Activated T-helper 1 cell treated with anti-CD3 and anti-CD28 coated beads, Interleukin-2, amount 50 U/mL, for 16 hours (primary cell): ENCODE data around the gene MZT2A.
"Not testable (repeated sequence)": the region's sequence is repeated elsewhere in the genome, so short reads cannot be mapped to it uniquely, and the experiment has no call there.

Experiments used
- DNase-seq, 2 donors: peaks; one replicate each; pipeline ENCODE4 v3.0.0-alpha.2; 2020; ENCODE audit warnings: low read depth in 1 of 2, low spot score in 1 of 2

MZT2A gene

DNA sequence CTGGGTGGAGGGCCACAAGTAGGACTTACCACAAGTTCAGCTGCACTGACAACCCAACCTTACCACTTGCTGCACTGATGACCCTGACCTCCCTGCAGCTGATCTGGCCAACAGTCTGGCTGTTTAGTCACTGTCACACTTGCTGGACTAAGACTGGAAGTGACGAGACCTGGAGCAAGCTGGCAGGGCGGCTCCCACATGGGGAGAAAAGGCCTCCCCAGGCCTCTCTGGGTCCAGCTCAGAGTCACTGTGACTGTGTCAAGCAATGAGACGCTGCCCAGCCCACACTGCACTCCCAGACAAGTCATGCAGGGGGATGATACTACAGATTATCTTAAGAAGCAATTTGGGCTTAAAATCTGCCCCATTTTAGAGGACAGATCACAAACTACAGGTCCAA, 21.3 kb downstream of the MZT2A start:
- not testable (repeated sequence) for DNase-seq

DNA sequence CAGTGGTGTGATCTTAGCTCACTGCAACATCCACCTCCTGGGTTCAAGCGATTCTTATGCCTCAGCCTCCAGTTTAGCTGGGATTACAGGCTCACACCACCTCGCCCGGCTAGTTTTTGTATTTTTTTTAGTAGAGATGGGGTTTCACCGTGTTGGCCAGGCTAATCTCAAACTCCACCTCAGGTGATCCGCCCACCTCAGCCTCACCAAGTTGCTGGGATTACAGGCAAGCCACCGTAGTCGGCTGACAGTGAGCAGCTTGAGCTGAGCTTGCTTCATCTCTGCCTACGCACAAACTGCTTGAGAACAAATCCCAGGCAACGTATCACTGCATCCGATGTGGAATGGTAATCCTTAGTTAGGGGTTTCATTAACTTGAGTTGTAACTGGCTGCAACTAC, 24.5 kb downstream of the MZT2A start:
- not testable (repeated sequence) for DNase-seq

DNA sequence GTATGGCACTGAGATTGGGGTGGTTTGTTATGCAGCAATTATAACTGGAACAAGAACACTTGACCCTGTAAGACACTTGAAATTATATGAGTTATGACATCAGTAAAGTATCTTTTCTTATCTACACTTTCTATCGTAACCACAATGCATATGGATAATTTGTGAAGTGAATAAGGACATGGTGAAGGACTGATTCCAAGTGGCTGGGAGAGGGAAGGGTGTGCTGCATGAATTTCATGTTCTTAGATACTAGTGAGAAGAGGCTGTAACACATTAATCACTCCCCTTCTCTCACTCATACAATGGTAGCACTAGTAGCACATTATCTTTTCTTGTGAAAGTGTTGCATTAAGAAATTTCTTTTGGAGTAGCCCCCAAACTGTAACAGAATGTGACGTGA, 37.3 kb downstream of the MZT2A start:
- DNase-seq, result not testable (repeated sequence)

DNA sequence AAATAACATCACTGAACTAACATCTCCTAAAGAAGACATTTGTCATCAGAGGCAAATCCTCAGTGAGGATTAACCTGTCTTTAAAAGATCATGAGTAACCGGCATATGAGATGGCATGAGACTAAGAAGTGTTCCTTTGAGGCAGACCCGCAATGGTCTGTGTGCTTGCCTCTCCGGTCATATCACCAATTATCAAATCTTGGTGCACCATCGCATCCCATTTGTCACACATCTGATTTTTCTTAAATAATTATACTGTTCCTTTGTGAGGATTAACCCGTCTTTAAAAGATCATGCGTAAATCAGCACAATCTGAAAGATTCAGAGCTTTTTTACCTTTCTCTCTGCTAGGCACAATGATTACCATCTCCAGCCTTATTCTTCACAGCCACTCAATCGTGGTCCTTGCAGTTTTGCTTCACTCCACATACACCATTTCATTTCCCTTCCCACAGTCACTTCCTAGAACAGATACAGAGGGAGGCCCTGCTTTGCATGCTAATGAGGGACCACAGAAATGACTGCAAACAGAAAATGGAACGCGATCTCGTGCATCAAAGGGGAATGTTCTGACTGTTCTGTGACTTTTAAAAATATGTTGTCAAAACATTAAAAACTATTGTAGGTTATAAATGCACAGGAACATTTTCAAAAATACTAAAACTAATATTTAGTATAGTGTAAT, 40.8 kb downstream of the MZT2A start:
- DNase-seq, result not testable (repeated sequence)

DNA sequence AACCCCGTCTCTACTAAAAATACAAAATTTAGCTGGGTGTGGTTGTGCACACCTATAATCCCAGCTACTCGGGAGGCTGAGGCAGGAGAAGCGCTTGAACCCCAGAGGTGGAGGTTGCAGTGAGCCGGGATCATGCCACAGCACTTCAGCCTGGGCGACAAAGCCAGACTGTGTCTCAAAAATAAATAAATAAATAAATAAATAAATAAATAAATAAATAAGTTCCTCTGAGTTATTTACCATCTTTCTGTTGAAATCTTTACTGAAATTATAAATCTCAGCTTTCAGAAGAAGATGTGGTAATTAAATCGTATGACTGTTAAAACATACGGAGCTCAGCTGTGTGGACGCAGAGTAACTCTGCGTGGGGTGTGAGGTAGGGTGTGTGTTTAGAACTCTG, 44.2 kb downstream of the MZT2A start:
- DNase-seq, result not testable (repeated sequence)

DNA sequence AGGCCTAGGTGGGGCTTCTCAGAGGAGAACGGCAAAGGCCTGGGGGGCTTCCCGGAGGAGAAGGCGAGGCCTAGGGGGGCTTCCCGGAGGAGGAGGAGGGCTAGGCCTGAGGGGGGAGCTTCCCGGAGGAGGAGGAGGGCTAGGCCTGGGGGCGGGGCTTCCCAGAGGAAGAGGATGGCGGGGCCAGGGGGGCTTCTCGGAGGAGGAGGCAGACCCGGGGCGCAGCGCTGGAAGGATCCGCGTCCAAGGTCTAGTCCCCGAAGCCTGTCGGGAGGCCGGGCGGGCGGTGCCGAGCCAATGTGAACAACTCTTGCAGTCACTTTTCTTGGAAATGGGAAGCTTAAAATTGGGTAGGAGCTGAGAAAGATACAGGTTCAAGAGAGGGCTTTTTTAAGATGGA, 46.3 kb downstream of the MZT2A start:
- no peak for DNase-seq

DNA sequence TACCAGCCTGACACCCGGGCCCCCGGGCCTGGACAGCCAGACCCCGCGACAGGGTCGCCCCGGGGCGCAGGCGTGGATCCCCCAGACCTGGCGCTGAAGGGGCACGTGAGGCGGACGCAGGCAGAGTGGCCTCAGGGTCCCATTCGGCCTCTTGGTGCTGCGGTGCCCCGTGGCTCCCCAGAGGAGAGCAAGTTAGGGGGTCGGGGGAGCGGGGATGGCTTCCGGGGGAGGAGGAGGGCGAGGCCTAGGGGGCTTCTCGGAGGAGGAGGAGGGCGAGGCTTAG, 46.7 kb downstream of the MZT2A start:
- DNase-seq, result not testable (repeated sequence)

DNA sequence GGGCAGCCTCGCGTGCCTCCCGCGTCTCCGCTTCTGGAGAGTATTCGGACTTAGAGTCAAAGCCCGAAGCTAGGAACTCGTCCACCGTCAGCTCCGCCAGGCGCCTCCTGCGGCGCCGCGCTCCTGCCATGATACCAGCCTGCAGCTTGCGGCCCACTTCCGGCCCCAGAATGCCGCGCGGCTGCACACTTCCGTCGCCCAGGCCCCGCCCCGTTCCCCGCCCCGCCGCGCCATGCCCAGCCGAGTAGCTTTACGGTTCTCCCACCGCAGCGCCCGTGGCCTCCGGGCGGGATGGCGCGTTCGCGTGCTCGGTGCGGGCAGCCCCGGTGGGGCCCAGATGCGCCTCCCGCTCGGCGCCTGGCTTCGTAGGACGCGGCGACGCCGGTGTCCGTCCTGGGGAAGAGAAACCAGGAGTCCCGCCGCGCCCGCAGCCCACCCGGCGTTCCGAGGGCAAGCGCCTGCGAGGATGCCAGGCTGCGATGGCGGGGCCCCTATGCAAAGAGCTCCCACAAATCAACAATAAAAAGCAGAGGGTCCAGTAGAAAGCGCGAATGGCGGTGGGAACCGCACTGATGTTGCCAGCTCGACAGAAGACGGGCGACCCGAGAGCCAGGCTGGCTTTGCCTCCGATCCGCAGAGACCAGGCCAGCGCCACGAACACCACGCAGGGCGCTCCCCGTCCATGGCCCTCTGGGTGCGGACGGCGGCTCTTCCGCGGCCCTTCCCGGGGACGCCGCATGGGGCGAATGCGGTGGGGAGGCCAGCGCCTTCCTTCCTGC, 47.3 kb downstream of the MZT2A start:
- not testable (repeated sequence) for DNase-seq

DNA sequence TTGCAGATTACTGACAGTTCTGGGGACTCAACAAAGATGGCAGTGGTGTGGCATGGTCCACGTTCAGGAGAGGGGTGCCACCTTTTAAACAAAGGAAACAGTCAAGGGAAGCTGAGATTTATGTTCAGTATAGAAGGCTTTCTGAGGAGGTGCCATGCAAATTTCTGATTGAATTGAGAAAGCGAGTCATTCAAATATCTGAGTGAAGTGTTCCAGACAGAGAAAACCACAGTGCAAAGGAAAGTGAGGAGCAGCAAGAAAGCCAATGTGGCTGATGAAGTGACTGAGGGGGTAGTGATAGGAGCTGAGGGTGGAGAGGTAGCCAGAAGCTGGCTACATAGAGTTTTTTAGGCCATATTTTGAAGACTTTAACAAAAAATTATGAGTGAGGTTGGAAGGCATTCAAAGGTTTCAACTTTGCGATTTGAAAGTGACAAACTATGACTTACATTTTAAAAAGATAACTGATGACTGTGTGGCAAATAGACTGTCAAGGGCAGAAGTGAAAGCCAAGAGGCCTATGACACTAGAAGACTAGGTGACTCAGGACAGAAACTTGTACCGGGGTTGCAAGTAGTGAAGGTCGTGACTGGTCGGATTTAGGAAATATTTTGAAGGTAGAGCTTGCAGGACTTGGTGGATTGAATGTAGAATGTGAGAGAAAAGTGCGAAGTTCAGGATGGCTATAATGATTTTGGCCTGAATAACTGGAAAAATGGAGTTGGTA, 51.3 kb downstream of the MZT2A start:
- not testable (repeated sequence) for DNase-seq
